Measurements from ENCODE around the gene ZNF227. TPM values are rescaled to one million over a fixed set of nuclear protein-coding genes. Genes with fewer than 3 reads are reported as not detected.
"Not testable (repeated sequence)": the region's sequence is repeated elsewhere in the genome, so short reads cannot be mapped to it uniquely, and the experiment has no call there.

ZNF227 gene
- total and polyA plus RNA-seq, 9 donors: 7.3 to 29.5 (median 24.2) TPM

DNA sequence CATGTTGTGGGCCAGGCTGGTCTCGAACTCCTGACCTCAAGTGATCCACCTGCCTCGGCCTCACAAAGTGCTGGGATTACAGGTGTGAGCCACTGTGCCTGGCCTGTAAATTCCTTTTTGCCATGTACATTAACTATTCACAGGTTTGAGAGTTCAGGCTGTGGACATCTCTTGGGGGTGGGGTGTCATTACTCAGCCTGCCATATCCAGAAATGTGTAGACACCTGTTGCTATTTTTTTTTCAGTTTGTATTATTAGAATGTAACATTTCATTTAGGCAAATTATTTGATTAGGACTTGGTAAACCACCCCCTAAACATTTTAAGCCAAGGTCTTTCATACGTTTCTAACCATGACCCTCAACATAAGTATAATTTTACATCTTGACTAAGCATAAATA is 20.5 kb downstream of the ZNF227 start:
- peaks cover 5 to 77% of the 10 kb centered on the region in 2 donors for H3K9me3 ChIP-seq
- TF ChIP-seq POLR2A (IDR thresholded peaks at IDR 0.05) (no peak), EP300 (IDR thresholded peaks at IDR 0.05) (no peak)

DNA sequence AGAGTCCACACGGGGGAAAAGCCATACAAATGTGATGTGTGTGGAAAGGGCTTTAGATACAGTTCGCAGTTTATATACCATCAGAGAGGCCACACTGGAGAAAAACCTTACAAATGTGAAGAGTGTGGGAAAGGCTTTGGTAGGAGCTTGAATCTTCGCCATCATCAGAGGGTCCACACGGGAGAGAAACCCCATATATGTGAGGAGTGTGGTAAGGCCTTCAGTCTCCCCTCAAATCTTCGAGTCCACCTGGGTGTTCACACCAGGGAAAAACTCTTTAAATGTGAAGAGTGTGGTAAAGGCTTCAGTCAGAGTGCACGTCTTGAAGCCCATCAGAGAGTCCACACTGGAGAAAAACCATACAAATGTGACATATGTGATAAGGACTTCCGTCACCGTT is 24.1 kb downstream of the ZNF227 start:
- WGBS, 3 donors: 97 to 99% (median 98%) methylated on average over 8 of the region's 8 CpGs
- intact Hi-C loops (cut with DNase I): no loop called here
- Histone ChIP-seq H3K27ac (no peak overlapping the region), H3K4me1 (ENCODE audit: insufficient read depth) (no peaks in the 10 kb centered on the region), H3K9me3 (peaks cover 0 to 61% of the 10 kb centered on the region in 2 donors), H3K36me3 (no peaks in the 10 kb centered on the region), H3K4me3 (no peak overlapping the region), H3K27me3 (no peaks in the 10 kb centered on the region)
- no peak for DNase-seq
- TF ChIP-seq, protein P1, sequence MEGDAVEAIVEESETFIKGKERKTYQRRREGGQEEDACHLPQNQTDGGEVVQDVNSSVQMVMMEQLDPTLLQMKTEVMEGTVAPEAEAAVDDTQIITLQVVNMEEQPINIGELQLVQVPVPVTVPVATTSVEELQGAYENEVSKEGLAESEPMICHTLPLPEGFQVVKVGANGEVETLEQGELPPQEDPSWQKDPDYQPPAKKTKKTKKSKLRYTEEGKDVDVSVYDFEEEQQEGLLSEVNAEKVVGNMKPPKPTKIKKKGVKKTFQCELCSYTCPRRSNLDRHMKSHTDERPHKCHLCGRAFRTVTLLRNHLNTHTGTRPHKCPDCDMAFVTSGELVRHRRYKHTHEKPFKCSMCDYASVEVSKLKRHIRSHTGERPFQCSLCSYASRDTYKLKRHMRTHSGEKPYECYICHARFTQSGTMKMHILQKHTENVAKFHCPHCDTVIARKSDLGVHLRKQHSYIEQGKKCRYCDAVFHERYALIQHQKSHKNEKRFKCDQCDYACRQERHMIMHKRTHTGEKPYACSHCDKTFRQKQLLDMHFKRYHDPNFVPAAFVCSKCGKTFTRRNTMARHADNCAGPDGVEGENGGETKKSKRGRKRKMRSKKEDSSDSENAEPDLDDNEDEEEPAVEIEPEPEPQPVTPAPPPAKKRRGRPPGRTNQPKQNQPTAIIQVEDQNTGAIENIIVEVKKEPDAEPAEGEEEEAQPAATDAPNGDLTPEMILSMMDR (IDR thresholded peaks at IDR 0.05): no peak

More for the DNA sequence above, 20.5 kb downstream of the ZNF227 start:
- peaks cover 2% of the 10 kb centered on the region for H3K36me3 ChIP-seq
- intact Hi-C loops (cut with DNase I): no loop called here
- H3K4me1 ChIP-seq (ENCODE audit: insufficient read depth): no peaks in the 10 kb centered on the region
- no peak for DNase-seq
- WGBS, 3 donors: 94 to 97% (median 95%) methylated on average over 3 of the region's 3 CpGs
- H3K4me3 ChIP-seq: no peak overlapping the region
- no peak overlapping the region for H3K27ac ChIP-seq
- no peaks in the 10 kb centered on the region for H3K27me3 ChIP-seq

DNA sequence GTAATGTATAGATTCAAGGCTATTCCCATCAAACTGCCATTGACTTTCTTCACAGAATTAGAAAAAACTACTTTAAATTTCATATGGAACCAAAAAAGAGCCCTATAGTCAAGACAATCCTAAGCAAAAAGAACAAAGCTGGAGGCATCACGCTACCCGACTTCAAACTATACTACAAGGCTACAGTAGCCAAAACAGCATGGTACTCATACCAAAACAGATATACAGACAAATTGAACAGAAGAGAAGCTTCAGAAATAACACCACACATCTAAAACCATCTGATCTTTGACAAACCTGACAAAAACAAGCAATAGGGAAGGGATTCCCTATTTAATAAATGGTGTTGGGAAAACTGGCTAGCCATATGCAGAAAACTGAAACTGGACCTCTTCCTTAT is 40.0 kb downstream of the ZNF227 start:
- 97 to 100% (median 97%) methylated on average over 2 of the region's 2 CpGs for WGBS, 3 donors
- H3K4me1 ChIP-seq (ENCODE audit: insufficient read depth); intact Hi-C loops (cut with DNase I); H3K27ac ChIP-seq; H3K4me3 ChIP-seq; DNase-seq; H3K27me3 ChIP-seq; H3K36me3 ChIP-seq: not testable (repeated sequence)
- peaks cover 11 to 32% of the 10 kb centered on the region in 2 donors for H3K9me3 ChIP-seq

DNA sequence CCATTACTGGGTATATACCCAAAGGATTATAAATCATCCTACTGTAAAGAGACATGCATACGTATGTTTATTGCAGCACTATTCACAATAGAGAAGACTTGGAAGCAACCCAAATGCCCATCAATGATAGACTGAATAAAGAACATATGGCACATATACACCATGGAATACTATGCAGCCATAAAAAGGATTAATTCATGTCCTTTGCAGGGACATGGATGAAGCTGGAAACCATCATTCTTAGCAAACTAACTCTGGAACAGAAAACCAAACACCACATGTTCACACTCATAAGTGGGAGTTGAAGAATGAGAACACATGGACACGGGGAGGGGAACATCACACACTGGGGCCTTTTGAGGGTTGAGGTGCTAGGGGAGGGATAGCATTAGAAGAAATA is 41.1 kb downstream of the ZNF227 start:
- intact Hi-C loops (cut with DNase I); H3K4me1 ChIP-seq (ENCODE audit: insufficient read depth); H3K27me3 ChIP-seq; H3K36me3 ChIP-seq; DNase-seq; H3K4me3 ChIP-seq; H3K27ac ChIP-seq: not testable (repeated sequence)
- peaks cover 11 to 32% of the 10 kb centered on the region in 2 donors for H3K9me3 ChIP-seq
- WGBS, 3 donors: 88 to 95% (median 94%) methylated on average over 2 of the region's 2 CpGs

DNA sequence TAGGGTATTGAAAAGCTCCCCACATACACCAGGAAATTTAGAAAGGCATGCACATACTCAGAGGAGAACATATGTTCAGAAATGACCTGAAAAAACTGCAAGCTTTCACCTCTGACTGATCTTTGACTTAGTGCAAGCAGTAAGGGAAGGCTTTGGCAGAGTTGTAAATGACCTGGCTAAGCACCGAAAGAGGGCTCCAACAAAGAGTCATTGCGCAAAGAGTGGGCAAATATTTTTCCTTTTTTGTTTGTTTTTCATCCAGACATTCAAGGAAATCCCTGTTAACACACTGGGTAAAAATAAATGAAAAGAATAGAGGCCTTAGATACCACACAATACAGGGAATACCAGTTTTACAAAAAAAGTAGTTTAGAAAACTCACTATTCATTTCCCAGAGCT is 42.2 kb downstream of the ZNF227 start:
- no peak for DNase-seq
- intact Hi-C loops (cut with DNase I): no loop called here
- TF ChIP-seq EP300 (IDR thresholded peaks at IDR 0.05): no peak
- no peak for TF ChIP-seq POLR2A (IDR thresholded peaks at IDR 0.05)
- TF ChIP-seq, protein P1 (IDR thresholded peaks at IDR 0.05): no peak
- Histone ChIP-seq H3K27me3 (no peaks in the 10 kb centered on the region), H3K9me3 (peaks cover 11 to 30% of the 10 kb centered on the region in 2 donors), H3K4me1 (ENCODE audit: insufficient read depth) (no peaks in the 10 kb centered on the region), H3K4me3 (no peak overlapping the region), H3K27ac (no peak overlapping the region), H3K36me3 (no peaks in the 10 kb centered on the region)
- 94 to 97% (median 95%) methylated on average over 2 of the region's 2 CpGs for WGBS, 3 donors

DNA sequence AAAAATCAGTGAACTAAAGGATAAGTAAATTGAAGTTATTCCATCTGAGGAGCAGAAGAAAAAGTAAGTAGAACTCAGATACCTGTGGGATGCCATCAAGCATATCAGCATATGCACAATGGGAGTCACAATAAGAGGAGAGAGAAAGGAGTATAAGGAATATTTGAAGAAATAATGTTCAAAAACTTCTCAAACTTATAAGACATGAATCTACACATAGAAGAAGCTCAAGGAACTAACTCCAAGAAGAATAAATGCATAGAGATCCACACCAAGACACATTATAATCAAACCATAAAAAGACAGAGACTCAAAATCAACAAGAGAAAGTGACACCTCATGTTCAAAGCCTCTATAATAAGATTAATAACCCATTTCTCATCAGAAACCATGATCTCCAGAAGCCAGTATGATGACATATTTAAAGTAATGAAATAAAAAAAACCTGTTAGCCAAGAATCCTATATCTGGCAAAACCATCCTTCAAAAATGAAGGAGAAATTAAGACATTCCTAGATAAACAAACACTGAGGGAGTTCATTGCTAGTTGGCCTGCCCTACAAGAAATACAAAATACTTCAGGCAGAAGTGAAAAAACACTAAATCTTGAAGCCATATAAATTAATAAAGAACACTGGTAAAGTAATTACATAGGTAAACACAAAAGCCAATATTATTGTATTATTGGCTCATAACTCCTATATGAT is 43.5 kb downstream of the ZNF227 start:
- DNase-seq: no peak
- Histone ChIP-seq H3K27ac (no peak overlapping the region), H3K36me3 (no peaks in the 10 kb centered on the region), H3K27me3 (no peaks in the 10 kb centered on the region), H3K9me3 (peaks cover 9 to 33% of the 10 kb centered on the region in 2 donors), H3K4me1 (ENCODE audit: insufficient read depth) (no peaks in the 10 kb centered on the region), H3K4me3 (no peak overlapping the region)
- intact Hi-C loops (cut with DNase I): no loop called here
- TF ChIP-seq POLR2A (IDR thresholded peaks at IDR 0.05): no peak
- TF ChIP-seq, protein P1 (IDR thresholded peaks at IDR 0.05): no peak
- TF ChIP-seq EP300 (IDR thresholded peaks at IDR 0.05): no peak
